Measurements from ENCODE around the gene PIM1.

DNA sequence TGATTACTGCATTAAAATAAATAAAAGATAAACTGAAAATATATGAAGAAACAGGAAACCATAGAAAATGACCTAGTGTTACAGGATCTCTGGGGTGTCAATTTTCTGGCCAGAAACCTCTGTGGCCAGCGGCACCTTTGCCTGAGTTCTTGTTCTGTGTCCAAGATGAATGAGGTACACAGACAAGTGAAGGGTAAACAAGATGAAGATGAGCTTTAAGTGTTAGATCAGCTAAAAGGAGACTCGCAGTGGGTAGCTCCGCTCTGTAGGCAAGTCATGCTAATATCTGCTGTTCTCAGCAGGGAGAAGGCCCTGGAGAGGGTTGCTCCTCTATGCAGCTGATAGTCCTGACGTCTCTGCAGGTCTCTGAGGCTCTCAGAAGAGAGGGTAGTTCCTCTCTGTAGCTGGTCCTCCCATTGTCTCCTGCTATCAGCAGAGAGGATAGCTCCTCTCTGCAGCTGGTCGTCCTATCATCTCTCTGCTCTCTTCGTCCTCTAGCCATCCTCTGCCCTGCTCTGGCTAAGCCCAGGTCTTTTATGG lies 51.7 kb downstream of the PIM1 start:
- TF ChIP-seq POLR2A (IDR thresholded peaks at IDR 0.05) (no peak), POLR2AphosphoS5 (IDR thresholded peaks at IDR 0.05) (no peak)
